Testis (tissue), 3 donors: ENCODE data around the gene TAP2. TPM values are rescaled to one million over a fixed set of nuclear protein-coding genes. Genes with fewer than 3 reads are reported as not detected.

Experiments
- DNase-seq: peaks from one replicate; pipeline ENCODE4 v3.0.0-alpha.2; 2019
- H3K27ac ChIP-seq, 2 donors: fragments of 200-600 bp; sonication (generic); one replicate each; pipeline ENCODE4 v1.5.1; 2019
- H3K27me3 ChIP-seq: fragments of 200-600 bp; sonication (generic); one replicate; pipeline ENCODE4 v1.5.1; 2019
- H3K36me3 ChIP-seq: fragments of 200-600 bp; sonication (generic); one replicate; pipeline ENCODE4 v1.5.1; 2017; ENCODE audit warnings: low read depth; ENCODE audit errors: missing control alignments
- H3K4me1 ChIP-seq: fragments of 200-600 bp; sonication (generic); one replicate; pipeline ENCODE4 v1.5.1; 2019
- H3K4me3 ChIP-seq, 2 donors: fragments of 200-600 bp; sonication (generic); one replicate each; pipeline ENCODE4 v1.5.1; 2017 to 2019
- H3K9me3 ChIP-seq: fragments of 200-600 bp; sonication (generic); one replicate; pipeline ENCODE4 v1.5.1; 2017
- POLR2A ChIP-seq: fragments of 450-650 bp; IDR thresholded peaks from one replicate; pipeline ENCODE4 v1.6.1; 2017; ENCODE audit warnings: antibody characterized with exemption, mild to moderate bottlenecking, moderate library complexity
- WGBS, 2 donors: methylation state at CpG; one replicate each; pipeline ENCODE4 v1.1.5; 2018; 5-methylcytosine and 5-hydroxymethylcytosine counted together
- intact Hi-C: fragments of 100-400 bp; cut with DNase I; formaldehyde crosslinking; loops from one replicate; pipeline ENCODE4 v1.15.1; 2023; ENCODE audit warnings: low total_unique reads
- polyA plus RNA-seq: library from polyadenylated mRNA; stranded (reverse); fragments of 350-450 nt; fragmentation: Illumina TruSeq; extraction: RNeasy Lipid Tissue Mini Kit (QIAGEN cat#74804); gene quantifications from one replicate; pipeline ENCODE4 v1.2.3, GENCODE V29; 2014; ENCODE audit warnings: low read depth, low replicate concordance; ENCODE audit not compliant: insufficient read depth
- total RNA-seq, 2 donors: library from RNA; depleted of rRNA; stranded (reverse); fragments of >200 nt; gene quantifications; one replicate each; pipeline ENCODE4 v1.2.3, GENCODE V29; 2016
- TF ChIP-seq, protein P1 (sequence below), 3 experiments: fragments of 450-650 bp in 2 of 3; fragments of 200-600 bp in 1 of 3; sonication (generic) in 1 of 3; IDR thresholded peaks; one replicate each; pipeline ENCODE4 v1.5.1; 2016 to 2019; ENCODE audit warnings: antibody characterized with exemption in 3 of 3, mild to moderate bottlenecking in 2 of 3, moderate library complexity in 1 of 3

Gene TAP2
- total and polyA plus RNA-seq, 3 donors from 2014 or later = 6.3 to 10.2 (median 9.1) TPM

GRCh38 chr6:32868257-32868788, 29.8 kb upstream of the TAP2 start:
- no peak for TF ChIP-seq POLR2A
- TF ChIP-seq, protein P1, sequence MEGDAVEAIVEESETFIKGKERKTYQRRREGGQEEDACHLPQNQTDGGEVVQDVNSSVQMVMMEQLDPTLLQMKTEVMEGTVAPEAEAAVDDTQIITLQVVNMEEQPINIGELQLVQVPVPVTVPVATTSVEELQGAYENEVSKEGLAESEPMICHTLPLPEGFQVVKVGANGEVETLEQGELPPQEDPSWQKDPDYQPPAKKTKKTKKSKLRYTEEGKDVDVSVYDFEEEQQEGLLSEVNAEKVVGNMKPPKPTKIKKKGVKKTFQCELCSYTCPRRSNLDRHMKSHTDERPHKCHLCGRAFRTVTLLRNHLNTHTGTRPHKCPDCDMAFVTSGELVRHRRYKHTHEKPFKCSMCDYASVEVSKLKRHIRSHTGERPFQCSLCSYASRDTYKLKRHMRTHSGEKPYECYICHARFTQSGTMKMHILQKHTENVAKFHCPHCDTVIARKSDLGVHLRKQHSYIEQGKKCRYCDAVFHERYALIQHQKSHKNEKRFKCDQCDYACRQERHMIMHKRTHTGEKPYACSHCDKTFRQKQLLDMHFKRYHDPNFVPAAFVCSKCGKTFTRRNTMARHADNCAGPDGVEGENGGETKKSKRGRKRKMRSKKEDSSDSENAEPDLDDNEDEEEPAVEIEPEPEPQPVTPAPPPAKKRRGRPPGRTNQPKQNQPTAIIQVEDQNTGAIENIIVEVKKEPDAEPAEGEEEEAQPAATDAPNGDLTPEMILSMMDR (IDR thresholded peaks at IDR 0.05) = peak; percentile 97 to 99 (median 98)
- no peak overlapping the region for H3K4me3 ChIP-seq
- no peaks in the 10 kb centered on the region for H3K27me3 ChIP-seq
- peaks cover 3% of the 10 kb centered on the region for H3K4me1 ChIP-seq
- intact Hi-C loops = no loop called here
- 18 to 19% methylated on average over 5 of the region's 5 CpGs for WGBS, 2 donors
- no peaks in the 10 kb centered on the region for H3K36me3 ChIP-seq
- DNase-seq = peak; percentile 91
- H3K27ac ChIP-seq = no peak overlapping the region
- no peaks in the 10 kb centered on the region for H3K9me3 ChIP-seq

- no peaks in the 10 kb centered on the region for H3K36me3 ChIP-seq
- H3K27ac ChIP-seq = no peak overlapping the region
- no peak overlapping the region for H3K4me3 ChIP-seq
- H3K9me3 ChIP-seq = no peaks in the 10 kb centered on the region
- WGBS, 2 donors = 39 to 46% methylated on average over 8 of the region's 8 CpGs
- DNase-seq = no peak
- peaks cover 3% of the 10 kb centered on the region for H3K4me1 ChIP-seq
- intact Hi-C loops = no loop called here
- H3K27me3 ChIP-seq = no peaks in the 10 kb centered on the region
- no peak for TF ChIP-seq POLR2A
- TF ChIP-seq, protein P1 (IDR thresholded peaks at IDR 0.05) = no peak
Observed at GRCh38 chr6:32867554-32868256, 29.2 kb upstream of the TAP2 start.

DNA sequence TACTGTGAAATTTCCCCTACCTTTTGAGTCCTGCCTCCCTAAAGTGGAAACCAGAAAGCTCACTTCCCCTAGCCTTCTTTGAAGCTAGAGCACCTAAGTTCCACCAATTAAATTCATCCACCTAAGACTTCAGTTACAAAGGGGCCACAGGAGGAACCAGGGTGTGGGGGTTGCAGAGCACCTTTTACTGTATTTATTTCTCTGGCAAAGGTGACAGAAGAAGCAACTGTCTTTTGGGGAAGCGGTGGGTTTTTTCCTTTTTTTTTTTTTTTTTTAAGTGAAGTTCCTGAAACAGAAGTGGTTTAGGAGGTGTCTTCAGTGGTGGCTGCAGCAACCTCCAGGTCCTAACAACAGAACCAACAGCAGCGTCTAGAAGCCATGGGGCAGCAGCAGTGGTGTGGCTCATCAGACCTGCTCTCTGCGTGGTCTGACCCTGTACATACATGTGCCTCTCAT, 28.5 kb upstream of the TAP2 start:
- no peaks in the 10 kb centered on the region for H3K9me3 ChIP-seq
- no peak for DNase-seq
- intact Hi-C loops = no loop called here
- TF ChIP-seq, protein P1 (IDR thresholded peaks at IDR 0.05) = no peak
- TF ChIP-seq POLR2A = no peak
- H3K4me1 ChIP-seq = peaks cover 3% of the 10 kb centered on the region
- no peak overlapping the region for H3K4me3 ChIP-seq
- no peak overlapping the region for H3K27ac ChIP-seq
- H3K36me3 ChIP-seq = no peaks in the 10 kb centered on the region
- no peaks in the 10 kb centered on the region for H3K27me3 ChIP-seq
- WGBS, 2 donors = 78 to 81% methylated on average over 3 of the region's 3 CpGs

DNA sequence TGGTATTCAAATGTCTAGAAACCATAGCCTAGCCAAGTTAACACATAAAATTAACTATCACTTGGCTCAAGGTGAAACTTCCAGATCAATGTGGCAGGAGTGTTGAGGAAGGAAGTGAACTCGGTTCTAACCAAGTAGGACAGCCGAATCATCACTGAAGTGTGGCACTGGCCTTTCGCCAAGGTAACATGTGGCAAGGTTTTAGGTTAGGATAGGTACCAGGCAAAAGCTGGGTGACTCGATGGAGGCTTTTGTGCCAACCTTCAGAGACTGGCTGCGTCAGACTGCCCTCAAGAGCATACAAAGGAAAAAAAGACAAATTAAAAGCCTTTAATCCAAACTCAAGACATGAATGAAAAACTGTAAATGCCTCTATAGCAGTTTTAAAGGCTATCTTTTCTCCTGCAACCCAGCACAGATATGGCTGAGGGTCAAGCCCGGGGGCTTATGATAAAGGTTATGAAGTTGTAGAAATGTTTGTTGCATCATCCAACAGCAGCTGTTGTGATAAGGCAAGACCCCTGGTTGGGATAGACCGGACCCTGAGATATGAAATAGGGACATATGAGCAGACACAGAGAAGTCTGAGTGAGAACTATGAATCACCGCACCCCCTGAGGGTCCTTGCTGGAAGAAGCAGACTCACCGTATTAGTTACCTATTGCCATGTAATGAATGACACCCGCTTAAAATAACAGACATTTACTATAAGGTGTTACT, 27.3 kb upstream of the TAP2 start:
- no peak for DNase-seq
- Histone ChIP-seq H3K27me3 (no peaks in the 10 kb centered on the region), H3K4me1 (peaks cover 3% of the 10 kb centered on the region), H3K9me3 (no peaks in the 10 kb centered on the region), H3K4me3 (no peak overlapping the region), H3K27ac (no peak overlapping the region), H3K36me3 (no peaks in the 10 kb centered on the region)
- intact Hi-C loops = no loop called here
- WGBS, 2 donors = 80 to 83% methylated on average over 10 of the region's 10 CpGs
- no peak for TF ChIP-seq POLR2A
- TF ChIP-seq, protein P1 (IDR thresholded peaks at IDR 0.05) = no peak
